IPS-15b (cell line): ENCODE measurements around the gene C2orf42.
"Not testable (repeated sequence)": the region's sequence is repeated elsewhere in the genome, so short reads cannot be mapped to it uniquely, and the experiment has no call there.

Source experiments
- H3K27me3 ChIP-seq: one replicate; pipeline ENCODE4 v1.6.1; 2013; ENCODE audit warnings: low read length; ENCODE audit not compliant: control insufficient read depth, insufficient read depth
- H3K36me3 ChIP-seq: one replicate; pipeline ENCODE4 v1.6.1; 2013; ENCODE audit warnings: low read length; ENCODE audit not compliant: control insufficient read depth, insufficient read depth
- H3K4me1 ChIP-seq: one replicate; pipeline ENCODE4 v1.6.1; 2013; ENCODE audit warnings: mild to moderate bottlenecking, low read length; ENCODE audit not compliant: control insufficient read depth, insufficient read depth
- H3K4me3 ChIP-seq: one replicate; pipeline ENCODE4 v1.5.1; 2013; ENCODE audit warnings: low read depth, low read length
- H3K9ac ChIP-seq: one replicate; pipeline ENCODE4 v1.6.1; 2013; ENCODE audit warnings: low read depth, mild to moderate bottlenecking, low read length
- H3K9me3 ChIP-seq: one replicate; pipeline ENCODE4 v1.6.1; 2013; ENCODE audit warnings: mild to moderate bottlenecking, low read length; ENCODE audit not compliant: control insufficient read depth, insufficient read depth

Gene C2orf42

GRCh38 chr2:70110397-70110796 lies 80.4 kb downstream of the C2orf42 start:
- H3K27me3 ChIP-seq, H3K9ac ChIP-seq, H3K36me3 ChIP-seq, H3K4me3 ChIP-seq, H3K9me3 ChIP-seq, H3K4me1 ChIP-seq: not testable (repeated sequence)

- H3K9ac ChIP-seq, H3K4me1 ChIP-seq: not testable (repeated sequence)
Observed at GRCh38 chr2:70106138-70106537, 84.7 kb downstream of the C2orf42 start.

GRCh38 chr2:70104231-70105111 lies 86.3 kb downstream of the C2orf42 start:
- no peaks in the 10 kb centered on the region for H3K9me3 ChIP-seq
- no peak overlapping the region for H3K9ac ChIP-seq
- peaks cover 6% of the 10 kb centered on the region for H3K4me1 ChIP-seq
- H3K4me3 ChIP-seq: no peak overlapping the region
- H3K36me3 ChIP-seq: no peaks in the 10 kb centered on the region
- H3K27me3 ChIP-seq: no peaks in the 10 kb centered on the region

More at GRCh38 chr2:70106138-70106537, 84.7 kb downstream of the C2orf42 start:
- not testable (repeated sequence) for H3K4me3 ChIP-seq, H3K27me3 ChIP-seq, H3K36me3 ChIP-seq, H3K9me3 ChIP-seq

GRCh38 chr2:70103531-70104061 lies 87.2 kb downstream of the C2orf42 start:
- no peak overlapping the region for H3K9ac ChIP-seq
- no peaks in the 10 kb centered on the region for H3K9me3 ChIP-seq
- H3K27me3 ChIP-seq: no peaks in the 10 kb centered on the region
- no peaks in the 10 kb centered on the region for H3K36me3 ChIP-seq
- no peak overlapping the region for H3K4me3 ChIP-seq
- peaks cover 5% of the 10 kb centered on the region for H3K4me1 ChIP-seq

GRCh38 chr2:70102323-70102905 lies 88.4 kb downstream of the C2orf42 start:
- not testable (repeated sequence) for H3K4me3 ChIP-seq, H3K36me3 ChIP-seq, H3K9me3 ChIP-seq, H3K4me1 ChIP-seq, H3K9ac ChIP-seq, H3K27me3 ChIP-seq

GRCh38 chr2:70101686-70102085 lies 89.1 kb downstream of the C2orf42 start:
- not testable (repeated sequence) for H3K4me3 ChIP-seq, H3K27me3 ChIP-seq, H3K9ac ChIP-seq, H3K4me1 ChIP-seq, H3K36me3 ChIP-seq, H3K9me3 ChIP-seq

GRCh38 chr2:70101174-70101573 lies 89.6 kb downstream of the C2orf42 start:
- Histone ChIP-seq H3K4me3 (no peak overlapping the region), H3K36me3 (no peaks in the 10 kb centered on the region), H3K9ac (no peak overlapping the region), H3K9me3 (no peaks in the 10 kb centered on the region), H3K4me1 (no peaks in the 10 kb centered on the region), H3K27me3 (no peaks in the 10 kb centered on the region)
